ENCODE data around the gene DROSHA.

GRCh38 chr5:31496301-31496700 lies 35.6 kb downstream of the DROSHA start:
- TF ChIP-seq EZH2 (IDR thresholded peaks at IDR 0.05) = no peak
- no peak for TF ChIP-seq SP1 (IDR thresholded peaks at IDR 0.05; ENCODE audit: low read depth)
- no peak for TF ChIP-seq ZBTB33 (IDR thresholded peaks at IDR 0.05; ENCODE audit: extremely low read depth, insufficient replicate concordance, low read length)
- no peak for TF ChIP-seq SRF (IDR thresholded peaks at IDR 0.05; ENCODE audit: low read depth)
- TF ChIP-seq POLR2A (IDR thresholded peaks at IDR 0.05; ENCODE audit: borderline replicate concordance, extremely low read depth, insufficient read depth, insufficient read length) = no peak
- no peak for TF ChIP-seq CTCF (IDR thresholded peaks at IDR 0.05 in 2 of 3, conservative IDR thresholded peaks at IDR 0.05 in 1 of 3; ENCODE audit: borderline replicate concordance in 1 of 3, insufficient read depth in 1 of 3, low read depth in 2 of 3, low read length in 2 of 3)
- no peak for TF ChIP-seq REST (IDR thresholded peaks at IDR 0.05; ENCODE audit: low read depth)
- TF ChIP-seq ZFX (IDR thresholded peaks at IDR 0.05) = no peak
- no peak for TF ChIP-seq ATF3 (IDR thresholded peaks at IDR 0.05)
- TF ChIP-seq MAX (IDR thresholded peaks at IDR 0.05) = no peak
- no peak for TF ChIP-seq RAD21 (IDR thresholded peaks at IDR 0.05; ENCODE audit: low read depth)
- TF ChIP-seq ZNF274 (IDR thresholded peaks at IDR 0.05; ENCODE audit: low read depth, low read length) = no peak
- TF ChIP-seq POLR2AphosphoS5 (IDR thresholded peaks at IDR 0.05; ENCODE audit: low read depth, low read length) = no peak
- TF ChIP-seq TCF7L2 (IDR thresholded peaks at IDR 0.05; ENCODE audit: borderline replicate concordance, extremely low read depth, insufficient read depth, insufficient read length) = no peak
